ENCODE results near the gene ALG9.

ALG9 gene

GRCh38 chr11:111841370-111842053, 29.9 kb downstream of the ALG9 start (continued):
- TF ChIP-seq ZNF596 (tag by site-specific recombination; IDR thresholded peaks at IDR 0.05), result no peak
- TF ChIP-seq ZNF280C (tag by site-specific recombination; IDR thresholded peaks at IDR 0.05), result no peak
- TF ChIP-seq GLI2 (tag by site-specific recombination; IDR thresholded peaks at IDR 0.05; ENCODE audit: borderline replicate concordance, low read depth), result no peak
- no peak for TF ChIP-seq ZNF324 (tag by site-specific recombination; IDR thresholded peaks at IDR 0.05)
- peak; percentile 68; the same call in 1 of the 2 replicates for TF ChIP-seq ZSCAN30 (tag by site-specific recombination; IDR thresholded peaks at IDR 0.05)
- peak; percentile 86 for TF ChIP-seq ZIC2 (tag by site-specific recombination; IDR thresholded peaks at IDR 0.05)
- TF ChIP-seq HOXC10 (CRISPR knock-in tag; IDR thresholded peaks at IDR 0.05), result no peak
- no peak for TF ChIP-seq ZNF138 (tag by site-specific recombination; IDR thresholded peaks at IDR 0.05; ENCODE audit: borderline replicate concordance)
- TF ChIP-seq ZNF785 (tag by site-specific recombination; IDR thresholded peaks at IDR 0.05), result no peak
- TF ChIP-seq PATZ1 (tag by site-specific recombination; IDR thresholded peaks at IDR 0.05), result no peak
- TF ChIP-seq KLF7 (tag by site-specific recombination; IDR thresholded peaks at IDR 0.05; ENCODE audit: borderline replicate concordance), result no peak
- no peak for TF ChIP-seq WT1 (tag by site-specific recombination; IDR thresholded peaks at IDR 0.05)
- no peak for TF ChIP-seq SP2 (tag by site-specific recombination; IDR thresholded peaks at IDR 0.05)
- no peak for TF ChIP-seq REPIN1 (tag by site-specific recombination; IDR thresholded peaks at IDR 0.05; ENCODE audit: low read depth)
- no peak for TF ChIP-seq ZNF140 (tag by site-specific recombination; IDR thresholded peaks at IDR 0.05)
- TF ChIP-seq HOXA7 (CRISPR knock-in tag; IDR thresholded peaks at IDR 0.05; ENCODE audit: borderline replicate concordance), result no peak
- TF ChIP-seq IKZF3 (tag by site-specific recombination; IDR thresholded peaks at IDR 0.05), result no peak
- no peak for TF ChIP-seq ZNF707 (tag by site-specific recombination; IDR thresholded peaks at IDR 0.05)
- no peak for TF ChIP-seq BCL11A (tag by site-specific recombination; IDR thresholded peaks at IDR 0.05; ENCODE audit: low read depth)
- TF ChIP-seq PBX3 (CRISPR knock-in tag; IDR thresholded peaks at IDR 0.05), result no peak
- no peak for TF ChIP-seq GLIS2 (tag by site-specific recombination; IDR thresholded peaks at IDR 0.05)
- TF ChIP-seq ZNF837 (tag by site-specific recombination; IDR thresholded peaks at IDR 0.05), result no peak
- TF ChIP-seq YY2 (tag by site-specific recombination; IDR thresholded peaks at IDR 0.05), result no peak
- TF ChIP-seq ZNF202 (tag by site-specific recombination; IDR thresholded peaks at IDR 0.05; ENCODE audit: borderline replicate concordance), result no peak
- no peak for TF ChIP-seq ZSCAN5A (tag by site-specific recombination; IDR thresholded peaks at IDR 0.05)
- TF ChIP-seq KLF10 (tag by site-specific recombination; IDR thresholded peaks at IDR 0.05), result no peak
- TF ChIP-seq GFI1B (tag by site-specific recombination; IDR thresholded peaks at IDR 0.05), result no peak
- no peak for TF ChIP-seq ZNF398 (tag by site-specific recombination; IDR thresholded peaks at IDR 0.05)
- no peak for TF ChIP-seq ZNF274 (IDR thresholded peaks at IDR 0.05; ENCODE audit: low read length)
- no peak for TF ChIP-seq ZNF274 (tag by site-specific recombination; IDR thresholded peaks at IDR 0.05; ENCODE audit: borderline replicate concordance)
- TF ChIP-seq ZNF24 (tag by site-specific recombination; IDR thresholded peaks at IDR 0.05), result 0 out of 2 replicates have a peak, but pooled peaks have one; percentile 27
- TF ChIP-seq ZBTB8A (tag by site-specific recombination; IDR thresholded peaks at IDR 0.05), result 0 out of 2 replicates have a peak, but pooled peaks have one; percentile 11
- no peak for TF ChIP-seq ZNF121 (tag by site-specific recombination; IDR thresholded peaks at IDR 0.05)

Measured in HEK293 (cell line).